ENCODE data around the gene EEF1AKMT1.
"Not testable (repeated sequence)": the region's sequence is repeated elsewhere in the genome, so short reads cannot be mapped to it uniquely, and the experiment has no call there.

The EEF1AKMT1 gene

DNA sequence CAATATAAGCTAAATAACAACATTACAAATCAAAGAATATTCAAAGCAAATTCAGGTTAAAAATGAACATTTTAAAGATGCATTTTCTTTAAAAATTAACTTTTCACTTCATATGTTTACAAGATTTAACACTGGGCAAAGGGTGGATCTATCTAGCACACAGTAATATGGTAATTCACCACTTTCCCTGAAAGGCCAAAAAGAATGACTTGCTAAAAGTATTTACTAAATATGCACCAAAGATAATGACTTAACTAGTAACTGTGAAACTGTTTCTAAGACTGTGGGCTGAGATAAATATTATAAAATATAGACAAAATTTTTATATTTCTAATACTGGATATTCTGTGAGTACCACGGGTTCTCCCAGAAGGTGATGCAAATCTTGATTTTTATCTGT, 4.5 kb upstream of the EEF1AKMT1 start:
- DNase-seq (ENCODE audit: low read depth in 1 of 2, low spot score in 1 of 2): no peak

DNA sequence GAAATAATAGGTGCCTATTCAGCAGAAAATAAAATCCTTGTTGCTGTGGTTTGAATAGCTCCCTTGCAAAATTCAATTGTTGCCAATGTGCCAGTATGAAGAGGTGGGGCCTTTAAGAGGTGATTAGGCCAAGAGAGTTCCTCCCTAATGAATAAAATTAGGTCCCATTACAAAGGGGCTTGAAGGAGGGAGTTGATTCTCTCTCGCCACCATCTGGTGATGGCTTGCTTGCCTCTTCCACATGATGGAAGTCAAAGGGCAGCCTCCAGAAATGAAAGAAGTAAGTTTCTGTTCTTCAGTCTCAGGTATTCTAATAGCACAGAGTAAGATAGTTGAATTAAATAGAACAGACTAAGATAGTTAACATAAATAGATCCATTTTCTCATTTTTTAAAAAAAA, 3.0 kb upstream of the EEF1AKMT1 start:
- no peak for DNase-seq (ENCODE audit: low read depth in 1 of 2, low spot score in 1 of 2)

DNA sequence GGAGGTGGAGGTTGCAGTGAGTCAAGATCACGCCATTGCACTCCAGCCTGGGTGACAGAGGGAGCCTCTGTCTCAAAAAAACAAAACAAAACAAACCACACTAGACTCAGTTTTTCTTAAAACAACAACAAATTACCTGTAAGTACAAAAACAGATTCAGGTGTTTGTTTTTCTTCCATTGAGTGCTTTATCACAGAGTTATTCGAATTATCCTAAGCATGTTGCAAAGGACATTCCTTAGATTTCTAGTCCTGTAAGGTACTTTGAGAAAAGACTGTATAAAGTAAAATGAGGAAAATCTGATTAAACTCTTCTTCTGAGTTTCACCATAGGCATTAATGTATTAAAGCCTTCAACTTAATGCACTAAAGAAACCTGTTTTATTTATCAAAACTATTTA, 2.2 kb upstream of the EEF1AKMT1 start:
- no peak for DNase-seq (ENCODE audit: low read depth in 1 of 2, low spot score in 1 of 2)

- no peak for DNase-seq (ENCODE audit: low read depth in 1 of 2, low spot score in 1 of 2)
These were observed 985 bp upstream of the EEF1AKMT1 start for GRCh38 chr13:20774746-20775145.

DNA sequence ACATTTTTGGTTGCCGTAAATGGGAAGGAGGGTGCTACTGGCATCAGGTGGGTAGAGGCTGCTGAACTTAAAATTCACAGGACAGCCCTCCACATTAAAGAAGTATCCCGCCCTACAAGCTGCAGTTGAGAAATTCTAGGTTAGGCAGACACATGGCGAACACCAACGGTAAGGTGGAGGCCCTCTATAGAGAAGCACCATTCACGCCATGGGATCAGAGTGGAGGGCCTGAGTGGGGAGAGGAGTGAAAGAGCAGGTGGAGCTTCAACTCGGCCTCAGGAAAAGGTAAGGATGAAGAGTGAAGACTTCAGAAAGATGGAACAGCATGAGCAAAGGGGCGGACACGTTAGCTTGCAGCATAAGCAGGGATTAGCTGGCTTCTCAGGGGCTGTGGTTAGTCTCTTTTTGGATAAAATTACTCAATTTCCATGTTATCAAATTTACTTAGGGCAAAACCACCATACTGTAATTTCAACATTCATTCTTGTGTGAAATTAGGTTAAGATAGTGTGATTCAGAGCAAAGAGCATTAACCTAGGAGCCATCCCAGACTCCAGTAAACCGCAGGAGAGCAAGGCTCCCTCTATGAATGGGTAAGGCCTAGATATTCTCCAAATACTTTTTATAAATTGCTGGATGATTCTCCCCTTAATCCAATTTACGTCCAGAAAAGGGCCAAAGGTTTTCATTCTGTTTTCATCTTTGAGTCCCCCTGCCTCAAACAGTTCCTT, 1.2 kb downstream of the EEF1AKMT1 start:
- DNase-seq (ENCODE audit: low read depth in 1 of 2, low spot score in 1 of 2): no peak

DNA sequence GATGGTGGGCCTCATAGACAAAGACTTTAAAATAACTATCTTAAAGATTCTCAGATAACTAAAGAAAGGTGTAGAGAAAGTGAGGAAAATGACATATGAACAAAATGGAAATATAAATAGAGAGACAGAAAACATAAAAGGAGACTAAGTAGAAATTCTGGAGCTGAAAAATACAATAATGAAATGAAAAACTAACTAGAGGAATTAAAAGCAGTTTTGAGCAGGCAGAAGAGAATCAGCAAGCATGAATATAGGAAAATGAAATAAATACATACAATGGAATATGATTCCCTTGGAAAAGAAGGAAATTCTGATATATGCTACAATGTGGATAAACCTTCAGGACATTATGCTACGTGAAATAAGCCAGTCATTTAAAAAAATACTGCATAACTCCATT, 3.9 kb downstream of the EEF1AKMT1 start:
- DNase-seq (ENCODE audit: low read depth in 1 of 2, low spot score in 1 of 2): no peak

DNA sequence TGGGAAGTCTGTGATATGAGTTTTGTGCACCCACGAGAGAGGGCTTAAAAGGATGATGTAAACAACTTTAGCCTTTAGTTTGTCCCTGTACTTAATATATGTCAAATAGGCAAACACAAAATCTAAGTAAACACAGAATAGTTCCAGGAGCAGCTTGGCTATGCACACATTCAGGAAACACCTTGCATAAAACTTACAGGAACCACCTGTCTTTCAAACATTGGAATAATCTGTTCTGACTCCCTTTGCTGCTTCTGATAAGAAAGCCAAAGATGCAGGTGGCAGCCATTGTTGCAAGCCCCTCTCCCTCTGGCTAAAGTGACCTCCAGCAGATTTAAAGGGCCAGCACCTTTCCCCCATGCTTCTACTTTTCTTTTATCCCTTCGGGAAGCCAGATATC, 4.7 kb downstream of the EEF1AKMT1 start:
- DNase-seq (ENCODE audit: low read depth in 1 of 2, low spot score in 1 of 2): no peak

DNA sequence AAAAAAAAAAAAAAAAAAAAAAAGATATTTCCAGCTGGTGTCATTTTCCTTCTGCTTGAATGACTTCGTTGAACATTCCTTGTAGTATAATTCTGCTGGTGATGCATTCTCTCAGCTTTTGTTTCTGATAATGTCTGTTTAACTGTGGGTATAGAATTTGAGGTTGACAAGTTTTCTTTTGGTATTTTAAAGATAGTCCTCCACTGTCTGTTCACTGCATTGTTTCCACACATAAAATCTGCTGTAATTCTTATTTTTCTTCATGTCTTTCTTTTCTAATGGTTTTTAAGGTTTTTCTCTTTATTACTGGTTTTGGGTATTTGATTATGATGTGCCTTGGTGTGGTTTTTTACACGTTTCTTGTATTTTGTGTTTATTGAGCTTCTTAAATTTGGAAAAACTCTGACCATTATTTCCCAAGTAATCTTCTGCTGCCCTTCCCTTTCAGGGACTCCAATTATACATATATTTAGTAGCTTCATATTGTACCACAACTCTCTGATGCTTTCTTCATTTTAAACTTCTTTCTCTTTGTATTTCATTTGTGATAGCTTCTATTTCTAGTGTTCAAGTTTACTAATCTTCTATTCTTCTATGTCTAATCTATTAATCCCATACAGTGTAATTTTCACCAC, 6.3 kb downstream of the EEF1AKMT1 start:
- no peak for DNase-seq (ENCODE audit: low read depth in 1 of 2, low spot score in 1 of 2)

DNA sequence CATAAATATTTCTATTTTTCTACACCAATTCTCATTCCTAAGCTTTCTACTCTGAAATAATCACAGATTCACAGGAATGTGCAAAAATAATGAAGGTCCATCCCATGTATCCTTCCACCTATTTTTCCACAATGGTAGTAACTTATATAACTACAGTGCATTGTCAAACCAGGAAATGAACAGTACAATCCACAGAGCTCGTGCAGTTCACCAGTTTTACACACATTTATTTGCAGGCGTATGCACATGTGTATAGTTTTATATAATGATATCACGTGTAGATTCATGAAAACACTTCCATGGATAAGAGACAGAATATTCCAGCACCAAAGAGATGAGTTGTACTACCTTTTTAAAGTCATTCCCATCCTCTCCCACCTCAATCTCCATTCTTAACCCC, 12.9 kb downstream of the EEF1AKMT1 start:
- DNase-seq (ENCODE audit: low read depth in 1 of 2, low spot score in 1 of 2): no peak

GRCh38 chr13:20754009-20754408, 19.8 kb downstream of the EEF1AKMT1 start:
- DNase-seq (ENCODE audit: low read depth in 1 of 2, low spot score in 1 of 2): no peak

GRCh38 chr13:20749377-20749776, 24.4 kb downstream of the EEF1AKMT1 start:
- no peak for DNase-seq (ENCODE audit: low read depth in 1 of 2, low spot score in 1 of 2)

DNA sequence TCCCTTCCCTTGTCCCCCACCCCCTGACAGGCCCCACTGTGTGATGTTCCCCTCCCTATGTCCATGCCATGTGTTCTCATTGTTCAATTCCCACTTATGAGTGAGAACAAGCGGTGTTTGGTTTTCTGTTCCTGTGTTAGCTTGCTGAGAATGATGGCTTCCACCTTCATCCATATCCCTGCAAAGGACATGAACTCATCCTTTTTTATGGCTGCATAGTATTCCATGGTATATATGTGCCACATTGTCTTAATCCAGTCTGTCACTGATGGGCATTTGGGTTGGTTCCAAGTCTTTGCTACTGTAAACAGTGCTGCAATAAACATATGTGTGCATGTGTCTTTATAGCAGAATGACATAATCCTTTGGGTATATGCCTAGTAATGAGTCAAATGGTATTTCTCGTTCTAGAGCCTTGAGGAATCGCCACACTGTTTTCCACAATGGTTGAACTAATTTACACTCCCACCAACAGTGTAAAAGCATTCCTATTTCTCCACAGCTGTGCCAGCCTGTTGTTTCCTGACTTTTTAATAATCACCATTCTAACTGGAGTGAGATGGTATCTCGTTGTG, 29.8 kb downstream of the EEF1AKMT1 start:
- not testable (repeated sequence) for DNase-seq (ENCODE audit: low read depth in 1 of 2, low spot score in 1 of 2)

- DNase-seq (ENCODE audit: low read depth in 1 of 2, low spot score in 1 of 2): no peak
These were observed 33.7 kb downstream of the EEF1AKMT1 start for GRCh38 chr13:20740021-20740420.

DNA sequence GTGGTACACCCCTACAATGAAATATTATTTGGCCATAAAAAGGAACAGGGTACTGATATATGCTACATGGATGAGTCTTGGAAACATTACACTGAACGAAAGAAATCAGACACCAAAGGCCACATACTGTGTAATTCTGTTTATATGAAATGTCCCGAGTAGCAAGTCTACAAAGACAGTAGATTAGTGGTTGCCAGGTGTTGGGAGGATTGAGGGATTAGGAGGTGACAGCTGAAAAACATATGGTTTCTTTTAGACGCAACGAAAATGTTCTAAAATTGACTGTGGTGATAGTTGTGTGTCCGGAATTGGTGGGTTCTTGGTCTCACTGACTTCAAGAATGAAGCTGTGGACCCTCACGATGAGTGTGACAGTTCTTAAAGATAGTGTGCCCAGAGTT, 35.1 kb downstream of the EEF1AKMT1 start:
- no peak for DNase-seq (ENCODE audit: low read depth in 1 of 2, low spot score in 1 of 2)

GRCh38 chr13:20729633-20730585, 43.9 kb downstream of the EEF1AKMT1 start:
- no peak for DNase-seq (ENCODE audit: low read depth in 1 of 2, low spot score in 1 of 2)

GRCh38 chr13:20728579-20729311, 45.0 kb downstream of the EEF1AKMT1 start:
- DNase-seq (ENCODE audit: low read depth in 1 of 2, low spot score in 1 of 2): no peak

DNA sequence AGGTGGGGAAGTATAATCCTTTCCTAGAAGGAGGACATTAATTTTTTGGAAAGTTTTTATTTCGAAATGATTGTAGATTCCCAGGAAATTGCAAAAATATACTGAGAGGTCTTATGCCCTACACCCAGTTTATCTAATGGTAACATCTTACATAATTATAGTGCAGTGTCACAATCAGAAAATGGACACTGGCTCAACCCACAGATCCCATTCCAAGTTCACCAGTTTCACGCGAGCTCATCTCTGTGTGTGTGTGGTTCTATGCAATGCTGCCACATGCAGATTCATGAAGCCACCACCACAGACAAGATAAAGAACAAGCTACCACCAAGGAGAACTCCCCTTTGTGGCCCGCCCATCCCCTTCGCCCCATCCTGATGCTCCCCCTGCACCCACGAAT, 45.9 kb downstream of the EEF1AKMT1 start:
- DNase-seq (ENCODE audit: low read depth in 1 of 2, low spot score in 1 of 2): no peak

GRCh38 chr13:20721454-20722357, 52.1 kb downstream of the EEF1AKMT1 start:
- DNase-seq (ENCODE audit: low read depth in 1 of 2, low spot score in 1 of 2): no peak

DNA sequence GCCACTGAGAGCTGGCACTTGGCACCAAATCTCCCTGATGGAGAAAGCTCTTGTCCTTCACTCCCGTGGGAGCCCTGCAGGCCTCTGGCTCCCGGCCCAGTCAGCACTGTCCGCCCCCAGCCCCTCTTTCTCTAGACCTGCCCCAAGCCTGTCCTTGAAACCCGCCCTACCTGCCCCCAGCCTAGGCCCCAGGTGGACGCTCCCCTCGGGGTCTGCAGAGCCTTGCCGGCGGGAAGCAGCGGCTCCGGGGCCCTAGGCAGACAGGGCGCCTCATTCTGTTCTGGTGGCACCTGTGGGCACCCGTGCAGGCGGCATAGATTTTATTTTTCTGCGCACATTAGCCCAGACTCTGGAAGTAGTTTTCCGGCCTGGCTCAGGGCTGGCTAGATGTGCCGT, 52.7 kb downstream of the EEF1AKMT1 start:
- no peak for DNase-seq (ENCODE audit: low read depth in 1 of 2, low spot score in 1 of 2)

DNA sequence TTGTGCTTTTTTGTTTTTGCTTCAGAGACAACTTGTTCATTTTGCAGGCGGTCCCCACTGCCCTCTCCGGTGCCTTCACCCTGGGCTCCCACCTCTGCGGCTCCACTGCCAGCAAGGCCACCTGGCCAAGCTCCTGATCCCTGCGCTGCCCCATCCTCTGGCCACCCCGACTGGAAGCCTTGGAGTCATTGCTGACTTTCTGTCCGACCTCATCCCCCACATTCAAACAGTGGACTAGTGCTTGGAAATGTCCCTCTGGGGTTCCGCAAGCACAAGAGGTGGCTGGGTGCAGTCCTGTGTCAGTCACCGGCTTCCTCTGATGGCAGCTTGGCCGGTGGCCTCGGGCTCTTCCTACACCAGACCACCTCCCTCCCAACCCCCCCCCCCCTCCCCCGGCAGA, 53.3 kb downstream of the EEF1AKMT1 start:
- DNase-seq (ENCODE audit: low read depth in 1 of 2, low spot score in 1 of 2): no peak

Measured in activated T-helper 1 cell treated with anti-CD3 and anti-CD28 coated beads, Interleukin-2, amount 50 U/mL, for 16 hours (primary cell).